ENCODE results near the gene RUSF1.

DNA sequence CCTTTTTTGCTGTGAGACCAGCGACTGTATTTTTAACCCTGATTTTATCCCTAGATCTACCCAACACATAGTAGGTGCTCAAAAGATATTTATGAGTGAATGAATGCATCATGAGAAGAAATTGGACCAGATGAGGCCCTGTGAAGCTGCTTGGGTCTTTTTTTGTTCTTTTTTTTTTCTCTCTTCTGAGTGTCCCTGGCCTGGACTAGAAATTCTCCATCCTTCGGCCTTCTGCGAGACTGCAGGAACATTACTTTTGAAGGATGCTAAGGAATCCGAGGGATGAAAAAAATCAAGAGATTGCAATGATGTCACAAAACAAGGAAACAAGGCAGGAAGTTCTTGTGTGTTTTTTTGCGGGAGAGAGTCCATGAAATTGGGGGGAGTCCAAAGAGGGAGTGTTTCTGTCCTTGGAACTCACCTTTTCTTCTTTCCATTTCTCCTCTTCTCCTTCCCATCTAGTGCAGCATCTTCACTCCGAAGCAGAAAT, 560 bp upstream of the RUSF1 start:
- TF ChIP-seq, protein P1, sequence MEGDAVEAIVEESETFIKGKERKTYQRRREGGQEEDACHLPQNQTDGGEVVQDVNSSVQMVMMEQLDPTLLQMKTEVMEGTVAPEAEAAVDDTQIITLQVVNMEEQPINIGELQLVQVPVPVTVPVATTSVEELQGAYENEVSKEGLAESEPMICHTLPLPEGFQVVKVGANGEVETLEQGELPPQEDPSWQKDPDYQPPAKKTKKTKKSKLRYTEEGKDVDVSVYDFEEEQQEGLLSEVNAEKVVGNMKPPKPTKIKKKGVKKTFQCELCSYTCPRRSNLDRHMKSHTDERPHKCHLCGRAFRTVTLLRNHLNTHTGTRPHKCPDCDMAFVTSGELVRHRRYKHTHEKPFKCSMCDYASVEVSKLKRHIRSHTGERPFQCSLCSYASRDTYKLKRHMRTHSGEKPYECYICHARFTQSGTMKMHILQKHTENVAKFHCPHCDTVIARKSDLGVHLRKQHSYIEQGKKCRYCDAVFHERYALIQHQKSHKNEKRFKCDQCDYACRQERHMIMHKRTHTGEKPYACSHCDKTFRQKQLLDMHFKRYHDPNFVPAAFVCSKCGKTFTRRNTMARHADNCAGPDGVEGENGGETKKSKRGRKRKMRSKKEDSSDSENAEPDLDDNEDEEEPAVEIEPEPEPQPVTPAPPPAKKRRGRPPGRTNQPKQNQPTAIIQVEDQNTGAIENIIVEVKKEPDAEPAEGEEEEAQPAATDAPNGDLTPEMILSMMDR (IDR thresholded peaks at IDR 0.05): no peak
- TF ChIP-seq POLR2A (IDR thresholded peaks at IDR 0.05) (no peak), POLR2AphosphoS5 (IDR thresholded peaks at IDR 0.05) (no peak)
